Gastrocnemius medialis (tissue), 4 donors: ENCODE results near the gene SCN9A. TPM values are rescaled to one million over a fixed set of nuclear protein-coding genes. Genes with fewer than 3 reads are reported as not detected.
"Not testable (repeated sequence)": the region's sequence is repeated elsewhere in the genome, so short reads cannot be mapped to it uniquely, and the experiment has no call there.

Experiments used
- ATAC-seq, 2 donors: fragments of 150-250 bp; one replicate each; pipeline ENCODE4 v1.9.1; 2016
- DNase-seq, 2 donors: peaks; one replicate each; pipeline ENCODE4 v3.0.0-alpha.2; 2019
- H3K27ac ChIP-seq, 4 donors: fragments of 200-600 bp; sonication (generic); 1 replicate in 1 of 4; 2 replicates in 3 of 4; pipeline ENCODE4 v1.5.1; 2016 to 2018; ENCODE audit warnings: mild to moderate bottlenecking in 2 of 4, moderate library complexity in 1 of 4
- H3K27me3 ChIP-seq, 3 donors: fragments of 200-600 bp; sonication (generic) in 2 of 3; 1 replicate in 1 of 3; 2 replicates in 2 of 3; pipeline versions ENCODE4 v1.5.1 to v1.6.0; 2016 to 2019; ENCODE audit warnings: mild to moderate bottlenecking in 1 of 3, moderate library complexity in 1 of 3
- H3K36me3 ChIP-seq, 2 donors: fragments of 200-600 bp; sonication (generic) in 1 of 2; one replicate each; pipeline ENCODE4 v1.5.1; 2017 to 2018
- H3K4me1 ChIP-seq, 2 donors: fragments of 200-600 bp; sonication (generic) in 1 of 2; one replicate each; pipeline ENCODE4 v1.5.1; 2016 to 2017; ENCODE audit warnings: mild to moderate bottlenecking in 2 of 2
- H3K4me3 ChIP-seq, 4 donors: fragments of 200-600 bp; sonication (generic) in 3 of 4; 1 replicate in 1 of 4; 2 replicates in 3 of 4; pipeline ENCODE4 v1.5.1; 2016 to 2019; ENCODE audit warnings: mild to moderate bottlenecking in 2 of 4
- H3K9me3 ChIP-seq, 3 donors: fragments of 200-600 bp; sonication (generic) in 2 of 3; 1 replicate in 1 of 3; 2 replicates in 2 of 3; pipeline ENCODE4 v1.5.1; 2016 to 2019
- CTCF ChIP-seq, 5 experiments: fragments of 450-650 bp in 3 of 5; fragments of 200-600 bp in 2 of 5; sonication (generic) in 2 of 5; IDR thresholded peaks in 4 of 5; conservative IDR thresholded peaks in 1 of 5; 1 replicate in 4 of 5; 2 replicates in 1 of 5; pipeline ENCODE4 v1.5.1; 2016 to 2019; ENCODE audit warnings: antibody characterized with exemption in 5 of 5, mild to moderate bottlenecking in 3 of 5, moderate library complexity in 3 of 5
- POLR2A ChIP-seq, 2 donors: fragments of 450-650 bp; IDR thresholded peaks; one replicate each; pipeline ENCODE4 v1.6.1; 2017; ENCODE audit warnings: antibody characterized with exemption in 2 of 2, mild to moderate bottlenecking in 2 of 2, moderate library complexity in 2 of 2
- in situ Hi-C, 4 donors: fragments of 200-750 bp; cut with MboI; loops; one replicate each; pipeline versions ENCODE4 v1.15.0 to v1.8.0; 2017; ENCODE audit warnings: low sequenced_read_pairs in 4 of 4
- intact Hi-C: fragments of 100-400 bp; cut with DNase I; formaldehyde crosslinking; loops from one replicate; pipeline ENCODE4 v1.15.1; 2023; ENCODE audit warnings: low total_unique reads
- total RNA-seq, 4 donors: library from RNA; depleted of rRNA; stranded (reverse); fragments of >200 nt; gene quantifications; one replicate each; pipeline versions ENCODE4 v1.1.0 to v1.2.3, GENCODE V29; 2016

SCN9A gene
- total RNA-seq, 4 donors from 2014 or later = 0.10 to 1.1 (median 0.49) TPM

GRCh38 chr2:166223298-166223697 lies 152.4 kb downstream of the SCN9A start:
- H3K27ac ChIP-seq = no peak overlapping the region
- no peaks in the 10 kb centered on the region for H3K4me1 ChIP-seq
- ATAC-seq (no peak), DNase-seq (no peak)
- H3K4me3 ChIP-seq = no peak overlapping the region
- H3K36me3 ChIP-seq = no peaks in the 10 kb centered on the region
- in situ Hi-C loops = no loop called here
- TF ChIP-seq POLR2A (IDR thresholded peaks at IDR 0.05) = no peak
- TF ChIP-seq CTCF (IDR thresholded peaks at IDR 0.05 in 4 of 5, conservative IDR thresholded peaks at IDR 0.05 in 1 of 5) = no peak
- no peaks in the 10 kb centered on the region for H3K9me3 ChIP-seq
- intact Hi-C loops = no loop called here
- no peaks in the 10 kb centered on the region for H3K27me3 ChIP-seq

GRCh38 chr2:166211079-166211478 lies 164.7 kb downstream of the SCN9A start:
- no peak for ATAC-seq

GRCh38 chr2:166209944-166210343 lies 165.8 kb downstream of the SCN9A start:
- ATAC-seq, H3K27ac ChIP-seq, H3K27me3 ChIP-seq, intact Hi-C loops, DNase-seq, H3K4me3 ChIP-seq, H3K9me3 ChIP-seq, H3K36me3 ChIP-seq, in situ Hi-C loops, H3K4me1 ChIP-seq: not testable (repeated sequence)

More at GRCh38 chr2:166211079-166211478, 164.7 kb downstream of the SCN9A start:
- no peak for TF ChIP-seq POLR2A (IDR thresholded peaks at IDR 0.05)
- TF ChIP-seq CTCF (IDR thresholded peaks at IDR 0.05 in 4 of 5, conservative IDR thresholded peaks at IDR 0.05 in 1 of 5) = no peak
- Histone ChIP-seq H3K27me3 (no peaks in the 10 kb centered on the region), H3K36me3 (no peaks in the 10 kb centered on the region), H3K27ac (no peak overlapping the region), H3K4me1 (no peaks in the 10 kb centered on the region), H3K9me3 (peaks cover 0 to 5% (median 0%) of the 10 kb centered on the region in 3 donors), H3K4me3 (no peak overlapping the region)
- in situ Hi-C loops = no loop called here
- intact Hi-C loops = no loop called here
- DNase-seq = no peak

- intact Hi-C loops, H3K27ac ChIP-seq, in situ Hi-C loops: not testable (repeated sequence)
These were observed 166.4 kb downstream of the SCN9A start for GRCh38 chr2:166209367-166209766.

GRCh38 chr2:166206153-166206552 lies 169.6 kb downstream of the SCN9A start:
- H3K27me3 ChIP-seq, H3K9me3 ChIP-seq, H3K4me3 ChIP-seq, intact Hi-C loops, in situ Hi-C loops, H3K4me1 ChIP-seq, ATAC-seq, DNase-seq, H3K36me3 ChIP-seq, H3K27ac ChIP-seq: not testable (repeated sequence)

More at GRCh38 chr2:166209367-166209766, 166.4 kb downstream of the SCN9A start:
- H3K4me1 ChIP-seq, DNase-seq, H3K4me3 ChIP-seq, H3K36me3 ChIP-seq, ATAC-seq, H3K27me3 ChIP-seq, H3K9me3 ChIP-seq: not testable (repeated sequence)

GRCh38 chr2:166202778-166203177 lies 173.0 kb downstream of the SCN9A start:
- no peaks in the 10 kb centered on the region for H3K27me3 ChIP-seq
- H3K4me1 ChIP-seq = no peaks in the 10 kb centered on the region
- in situ Hi-C loops = no loop called here
- ATAC-seq (no peak), DNase-seq (no peak)
- TF ChIP-seq CTCF (IDR thresholded peaks at IDR 0.05 in 4 of 5, conservative IDR thresholded peaks at IDR 0.05 in 1 of 5) = no peak
- no peak for TF ChIP-seq POLR2A (IDR thresholded peaks at IDR 0.05)
- no peaks in the 10 kb centered on the region for H3K36me3 ChIP-seq
- H3K4me3 ChIP-seq = no peak overlapping the region
- H3K27ac ChIP-seq = no peak overlapping the region
- intact Hi-C loops = no loop called here
- H3K9me3 ChIP-seq = no peaks in the 10 kb centered on the region
